CD4-positive, alpha-beta T cell treated with Interleukin-4 for 1 hour (primary cell): ENCODE results near the gene MBTD1.
"Not testable (repeated sequence)": the region's sequence is repeated elsewhere in the genome, so short reads cannot be mapped to it uniquely, and the experiment has no call there.

Experiments used
- DNase-seq, 2 donors: peaks; one replicate each; pipeline ENCODE4 v3.0.0-alpha.2; 2020 to 2022

The MBTD1 gene

GRCh38 chr17:51251010-51251409, 8.8 kb downstream of the MBTD1 start:
- DNase-seq = no peak

GRCh38 chr17:51250314-51250840, 9.5 kb downstream of the MBTD1 start:
- DNase-seq = no peak

GRCh38 chr17:51245535-51245934, 14.3 kb downstream of the MBTD1 start:
- DNase-seq = no peak

- no peak for DNase-seq
Observed at GRCh38 chr17:51244041-51244440, 15.8 kb downstream of the MBTD1 start.

GRCh38 chr17:51240275-51240674, 19.6 kb downstream of the MBTD1 start:
- DNase-seq = no peak

- no peak for DNase-seq
Observed at GRCh38 chr17:51238255-51238887, 21.5 kb downstream of the MBTD1 start.

GRCh38 chr17:51234162-51234561, 25.7 kb downstream of the MBTD1 start:
- DNase-seq = no peak

GRCh38 chr17:51231999-51232398, 27.9 kb downstream of the MBTD1 start:
- DNase-seq = no peak

- no peak for DNase-seq
Observed at GRCh38 chr17:51230306-51230705, 29.5 kb downstream of the MBTD1 start.

GRCh38 chr17:51229889-51230288, 30.0 kb downstream of the MBTD1 start:
- DNase-seq = no peak

- DNase-seq = no peak
Observed at GRCh38 chr17:51228161-51228560, 31.7 kb downstream of the MBTD1 start.

GRCh38 chr17:51225523-51225922, 34.3 kb downstream of the MBTD1 start:
- DNase-seq = not testable (repeated sequence)

GRCh38 chr17:51224402-51225262, 35.2 kb downstream of the MBTD1 start:
- DNase-seq = no peak

GRCh38 chr17:51221322-51221721, 38.5 kb downstream of the MBTD1 start:
- no peak for DNase-seq

- DNase-seq = no peak
Observed at GRCh38 chr17:51217946-51218345, 41.9 kb downstream of the MBTD1 start.

GRCh38 chr17:51214920-51215319, 44.9 kb downstream of the MBTD1 start:
- DNase-seq = no peak

GRCh38 chr17:51203838-51204237, 56.0 kb downstream of the MBTD1 start:
- DNase-seq = no peak

- DNase-seq = no peak
Observed at GRCh38 chr17:51200846-51201245, 59.0 kb downstream of the MBTD1 start.

GRCh38 chr17:51200295-51200694, 59.6 kb downstream of the MBTD1 start:
- peak in 1 of 2 donors; percentile 28 for DNase-seq

GRCh38 chr17:51197754-51198153, 62.1 kb downstream of the MBTD1 start:
- DNase-seq = no peak

GRCh38 chr17:51191895-51192294, 68.0 kb downstream of the MBTD1 start:
- no peak for DNase-seq

- DNase-seq = no peak
Observed at GRCh38 chr17:51189628-51190027, 70.2 kb downstream of the MBTD1 start.

GRCh38 chr17:51189162-51189561, 70.7 kb downstream of the MBTD1 start:
- no peak for DNase-seq

- no peak for DNase-seq
Observed at GRCh38 chr17:51188271-51188833, 71.5 kb downstream of the MBTD1 start.
